Lower leg skin (tissue), 3 donors: Measurements from ENCODE around the gene PRPS2.

Experiments
- POLR2A ChIP-seq, 2 donors: fragments of 450-650 bp; IDR thresholded peaks; one replicate each; pipeline ENCODE4 v1.6.1; 2016 to 2017; ENCODE audit warnings: antibody characterized with exemption in 2 of 2, mild to moderate bottlenecking in 1 of 2, moderate library complexity in 1 of 2
- TF ChIP-seq, protein P1 (sequence below), 3 donors: fragments of 450-650 bp; IDR thresholded peaks; one replicate each; pipeline ENCODE4 v1.5.1; 2016; ENCODE audit warnings: antibody characterized with exemption in 3 of 3, mild to moderate bottlenecking in 3 of 3, moderate library complexity in 2 of 3

DNA sequence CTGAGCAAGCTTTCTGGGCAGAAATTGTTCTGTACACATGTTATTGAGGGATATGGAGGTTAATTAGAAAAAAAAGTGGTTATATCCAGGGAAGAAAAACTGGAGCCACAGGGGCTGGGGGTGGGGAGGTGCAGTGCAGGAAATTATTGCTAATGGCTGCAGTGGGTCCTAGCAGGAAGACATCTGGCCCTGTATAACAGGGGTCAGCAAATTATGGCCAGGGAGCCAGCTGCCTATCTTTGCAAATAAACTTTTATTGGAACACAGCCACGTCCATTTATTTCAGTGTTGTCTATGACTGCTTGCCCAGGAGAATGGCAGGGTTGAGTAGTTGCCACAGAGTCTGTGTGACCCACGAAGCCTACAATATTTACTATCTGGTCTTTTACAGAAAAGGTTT lies 23.4 kb upstream of the PRPS2 start:
- TF ChIP-seq, protein P1, sequence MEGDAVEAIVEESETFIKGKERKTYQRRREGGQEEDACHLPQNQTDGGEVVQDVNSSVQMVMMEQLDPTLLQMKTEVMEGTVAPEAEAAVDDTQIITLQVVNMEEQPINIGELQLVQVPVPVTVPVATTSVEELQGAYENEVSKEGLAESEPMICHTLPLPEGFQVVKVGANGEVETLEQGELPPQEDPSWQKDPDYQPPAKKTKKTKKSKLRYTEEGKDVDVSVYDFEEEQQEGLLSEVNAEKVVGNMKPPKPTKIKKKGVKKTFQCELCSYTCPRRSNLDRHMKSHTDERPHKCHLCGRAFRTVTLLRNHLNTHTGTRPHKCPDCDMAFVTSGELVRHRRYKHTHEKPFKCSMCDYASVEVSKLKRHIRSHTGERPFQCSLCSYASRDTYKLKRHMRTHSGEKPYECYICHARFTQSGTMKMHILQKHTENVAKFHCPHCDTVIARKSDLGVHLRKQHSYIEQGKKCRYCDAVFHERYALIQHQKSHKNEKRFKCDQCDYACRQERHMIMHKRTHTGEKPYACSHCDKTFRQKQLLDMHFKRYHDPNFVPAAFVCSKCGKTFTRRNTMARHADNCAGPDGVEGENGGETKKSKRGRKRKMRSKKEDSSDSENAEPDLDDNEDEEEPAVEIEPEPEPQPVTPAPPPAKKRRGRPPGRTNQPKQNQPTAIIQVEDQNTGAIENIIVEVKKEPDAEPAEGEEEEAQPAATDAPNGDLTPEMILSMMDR (IDR thresholded peaks at IDR 0.05) = no peak
- TF ChIP-seq POLR2A (IDR thresholded peaks at IDR 0.05) = no peak
